Umbilical cord (tissue), 2 donors: ENCODE measurements around the gene FAM162B. TPM values are rescaled to one million over a fixed set of nuclear protein-coding genes. Genes with fewer than 3 reads are reported as not detected.
"Not testable (repeated sequence)": the region's sequence is repeated elsewhere in the genome, so short reads cannot be mapped to it uniquely, and the experiment has no call there.

ENCODE experiments used
- DNase-seq: peaks from one replicate; pipeline ENCODE4 v3.0.0-alpha.2; 2015; ENCODE audit warnings: low spot score
- total RNA-seq: library from RNA; depleted of rRNA; stranded (reverse); fragments of >200 nt; gene quantifications from one replicate; pipeline ENCODE4 v1.2.3, GENCODE V29; 2014; ENCODE audit warnings: low replicate concordance; ENCODE audit not compliant: insufficient read depth

Gene FAM162B
- total RNA-seq, 1 donor from 2014 or later, result 2.2 TPM

DNA sequence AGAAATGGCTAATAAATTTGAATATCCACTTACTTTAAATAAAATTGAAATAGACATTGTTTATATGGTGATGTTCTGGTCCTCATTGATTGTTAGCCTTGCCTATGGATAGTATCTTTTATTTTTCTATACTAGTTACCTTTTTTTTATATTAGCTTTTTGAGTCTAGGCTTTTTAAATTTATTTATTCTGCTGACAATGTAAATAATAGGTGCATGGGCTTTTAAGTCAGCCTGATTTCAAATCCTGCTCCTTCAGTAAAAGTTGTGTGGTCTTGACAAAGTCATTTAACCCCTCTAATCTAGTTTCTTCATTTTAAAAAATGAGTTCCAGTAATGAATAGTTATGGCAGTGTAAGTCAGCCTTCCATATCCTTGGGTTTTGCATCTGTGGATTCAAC, 38.6 kb downstream of the FAM162B start:
- no peak for DNase-seq

DNA sequence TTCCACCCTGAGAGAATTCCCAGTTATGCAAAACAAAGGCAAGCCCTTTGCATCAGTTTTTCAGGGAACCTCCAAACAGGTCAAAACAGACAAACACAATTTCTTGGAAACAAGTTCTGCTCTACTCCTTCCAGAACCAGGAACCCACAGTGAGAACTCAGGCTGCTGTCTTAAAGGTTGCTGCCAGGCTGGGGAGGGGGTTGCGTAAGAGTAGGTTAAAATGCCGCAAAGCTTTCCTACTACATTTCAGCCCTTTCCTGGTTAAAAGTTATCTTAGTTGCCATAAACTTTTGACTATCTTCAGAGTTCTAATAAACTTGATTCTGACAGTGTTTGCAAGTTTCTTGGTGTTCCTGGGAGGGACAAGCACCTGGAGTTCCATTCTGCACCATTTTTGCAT, 50.8 kb downstream of the FAM162B start:
- DNase-seq, result no peak

DNA sequence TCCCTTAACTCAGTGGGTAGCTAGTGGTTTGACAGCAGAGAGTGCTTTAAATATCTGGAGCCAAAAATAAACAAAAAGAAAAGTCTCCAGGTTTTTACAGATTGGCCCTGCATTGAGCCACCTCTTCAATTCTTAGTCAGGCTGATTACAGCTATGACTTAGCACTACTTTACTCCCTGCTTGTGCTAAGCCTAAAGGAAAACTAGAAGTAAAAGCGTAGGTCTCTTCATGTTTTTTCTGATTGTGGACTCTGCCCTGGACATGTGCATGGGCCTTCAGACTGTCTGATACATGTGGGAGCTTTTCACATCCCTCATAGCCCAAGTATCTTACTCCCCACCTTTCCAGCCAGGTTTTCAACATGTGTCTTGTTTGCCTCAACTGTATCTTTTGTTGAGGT, 51.2 kb downstream of the FAM162B start:
- DNase-seq, result no peak

DNA sequence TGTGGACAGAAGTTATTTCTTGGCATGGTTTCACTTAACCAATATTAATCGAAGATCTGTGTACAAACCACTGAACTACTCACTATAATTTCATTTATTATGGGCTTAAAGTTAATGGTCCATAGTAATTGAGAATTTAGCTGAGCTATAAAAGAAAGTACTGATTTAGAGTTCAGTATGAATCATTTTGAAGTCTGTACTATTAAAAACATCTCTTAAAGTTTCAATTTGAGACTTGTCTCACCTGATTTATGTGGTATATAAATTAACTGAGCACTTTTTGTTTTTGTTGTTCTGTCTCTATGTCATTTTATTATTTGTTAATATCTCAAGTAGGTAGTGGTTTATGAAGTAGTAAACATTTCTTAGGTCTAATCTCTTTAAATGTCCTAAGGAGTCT, 59.6 kb downstream of the FAM162B start:
- no peak for DNase-seq

DNA sequence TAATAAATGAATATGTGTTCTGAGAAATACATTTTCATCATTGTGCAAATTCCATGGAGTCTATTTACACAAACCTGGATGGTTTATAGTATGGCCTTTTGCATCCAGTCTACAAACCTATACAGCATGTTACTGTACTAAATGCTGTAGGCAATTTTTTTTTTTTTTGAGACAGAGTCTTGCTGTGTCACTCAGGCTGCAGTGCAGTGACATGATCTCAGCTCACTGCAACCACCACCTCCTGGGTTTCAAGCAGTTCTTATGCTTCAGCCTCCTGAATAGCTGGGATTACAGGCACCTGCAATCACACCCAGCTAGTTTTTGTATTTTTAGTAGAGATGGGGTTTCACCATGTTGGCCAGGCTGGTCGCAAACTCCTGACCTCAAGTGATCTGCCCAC, 61.6 kb downstream of the FAM162B start:
- DNase-seq, result not testable (repeated sequence)

Other genes with a start within 250 kb of the FAM162B start
- gene TRAPPC3L, start 220.0 kb downstream of the FAM162B start, total RNA-seq, result 1.4 TPM
- gene CALHM4, start 212.0 kb downstream of the FAM162B start, total RNA-seq, result 2.4 TPM
- gene RWDD1, start 194.2 kb downstream of the FAM162B start, total RNA-seq, result 21.9 TPM
- gene RSPH4A, start 149.2 kb downstream of the FAM162B start, total RNA-seq, result 5.1 TPM
- 23.6 TPM for gene ZUP1, start 97.0 kb downstream of the FAM162B start, total RNA-seq
- gene KPNA5, start 84.5 kb downstream of the FAM162B start, total RNA-seq, result 14.4 TPM
- gene GPRC6A, start 63.4 kb upstream of the FAM162B start, total RNA-seq, result 1.2 TPM
- gene RFX6, start 111.5 kb upstream of the FAM162B start, total RNA-seq, result 0.72 TPM